ENCODE measurements around the gene ZBP1.
"Not testable (repeated sequence)": the region's sequence is repeated elsewhere in the genome, so short reads cannot be mapped to it uniquely, and the experiment has no call there.

Gene ZBP1

DNA sequence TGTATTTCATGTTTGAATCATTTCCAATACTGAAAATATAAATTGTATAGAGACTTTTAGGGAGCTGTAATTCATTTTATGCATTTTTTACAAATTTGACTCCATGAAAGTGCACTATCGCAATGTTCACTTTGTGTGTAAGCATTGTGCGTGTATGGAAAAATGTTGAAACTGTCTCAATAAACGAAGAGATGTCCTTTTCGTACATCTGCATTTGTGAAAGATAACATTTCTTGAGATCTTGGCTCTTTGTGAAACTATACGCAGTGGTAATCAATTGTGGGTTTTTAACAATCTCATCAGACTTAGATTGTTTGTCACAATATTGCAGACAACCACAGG, 18.6 kb upstream of the ZBP1 start:
- no peak for DNase-seq (ENCODE audit: low read depth)

- no peak for DNase-seq (ENCODE audit: low read depth)
Measured at GRCh38 chr20:57638173-57638894, 18.1 kb upstream of the ZBP1 start.

- DNase-seq (ENCODE audit: low read depth) = no peak
Measured at GRCh38 chr20:57633945-57634491, 13.8 kb upstream of the ZBP1 start.

GRCh38 chr20:57632286-57632685, 12.1 kb upstream of the ZBP1 start:
- no peak for DNase-seq (ENCODE audit: low read depth)

DNA sequence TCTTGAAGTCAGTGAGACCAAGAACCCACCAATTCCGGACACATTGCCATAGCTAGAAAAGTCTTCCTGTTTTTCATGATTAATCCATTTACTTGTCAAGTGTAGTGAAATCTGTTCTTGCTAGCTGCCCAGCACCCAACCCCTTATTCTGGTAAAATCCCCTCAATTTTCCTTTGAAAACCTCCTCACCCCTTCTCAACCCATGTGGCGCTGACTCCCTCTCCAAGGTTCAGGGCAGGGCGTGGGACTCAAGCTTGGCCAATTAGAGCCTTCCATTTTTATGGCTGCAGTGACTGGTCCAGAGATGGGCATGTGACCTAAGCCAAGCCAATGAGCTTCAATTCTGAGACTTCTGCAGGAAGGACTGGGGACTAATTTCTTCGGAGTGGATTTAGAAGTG, 9.8 kb upstream of the ZBP1 start:
- DNase-seq (ENCODE audit: low read depth) = no peak

- not testable (repeated sequence) for DNase-seq (ENCODE audit: low read depth)
Measured at GRCh38 chr20:57629491-57629901, 9.3 kb upstream of the ZBP1 start.

GRCh38 chr20:57628962-57629308, 8.7 kb upstream of the ZBP1 start:
- not testable (repeated sequence) for DNase-seq (ENCODE audit: low read depth)

DNA sequence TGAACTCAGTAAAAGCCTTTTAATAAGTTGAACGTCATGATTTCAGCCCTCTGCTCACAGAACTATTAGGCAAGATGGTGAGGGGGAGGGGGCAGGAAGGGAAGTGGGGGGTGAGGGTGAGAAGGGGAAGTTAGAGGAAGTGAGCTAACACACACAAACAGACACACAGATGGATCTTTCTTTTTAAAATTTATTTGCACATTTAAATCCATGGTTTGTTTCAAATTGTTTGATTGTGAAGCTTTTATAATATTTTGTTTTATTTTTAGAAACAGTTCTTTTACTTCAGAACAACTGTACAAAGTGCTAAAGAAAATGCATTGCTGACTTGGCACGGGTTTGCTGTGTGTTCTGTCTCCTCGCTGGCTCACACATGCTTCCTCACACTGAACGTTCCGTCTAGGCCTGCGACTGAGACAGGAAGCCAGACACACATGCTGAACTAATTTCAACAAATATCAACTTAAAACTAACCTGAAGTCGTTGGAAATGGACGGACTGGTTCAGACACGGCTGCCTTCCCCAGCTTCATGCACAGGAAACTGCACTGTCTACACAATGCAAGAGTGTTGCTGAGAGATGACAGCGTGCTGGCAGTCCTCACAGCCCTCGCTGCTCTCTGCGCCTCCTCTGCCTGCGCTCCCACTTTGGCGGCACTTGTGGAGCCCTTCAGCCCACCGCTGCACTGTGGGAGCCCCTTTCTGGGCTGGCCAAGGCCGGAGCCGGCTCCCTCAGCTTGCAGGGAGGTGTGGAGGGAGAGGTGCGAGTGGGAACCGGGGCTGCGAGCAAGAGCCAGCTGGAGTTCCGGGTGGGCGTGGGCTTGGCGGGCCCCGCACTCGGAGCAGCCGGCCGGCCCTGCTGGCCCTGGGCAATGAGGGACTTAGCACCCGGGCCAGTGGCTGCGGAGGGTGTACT, 8.1 kb upstream of the ZBP1 start:
- no peak for DNase-seq (ENCODE audit: low read depth)

DNA sequence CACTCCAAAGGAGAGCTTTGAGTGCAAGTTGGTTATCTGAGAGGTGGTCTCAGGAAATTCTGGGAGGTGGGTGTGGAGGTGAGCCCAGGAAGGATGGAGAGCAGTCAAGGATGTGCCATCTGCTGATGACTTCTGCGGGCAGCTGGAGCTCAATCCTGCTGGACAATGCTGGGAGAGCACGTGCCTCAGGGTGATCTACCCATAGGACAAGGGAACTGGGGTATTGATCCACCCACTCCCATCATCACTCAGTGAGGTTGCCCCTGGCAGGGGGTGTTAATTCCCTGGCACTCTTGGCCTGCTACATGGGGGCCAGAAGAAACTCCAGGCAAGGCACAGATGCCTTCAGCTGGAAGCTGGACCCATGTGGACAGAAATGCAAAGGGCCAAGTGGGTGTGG, 7.1 kb upstream of the ZBP1 start:
- no peak for DNase-seq (ENCODE audit: low read depth)

DNA sequence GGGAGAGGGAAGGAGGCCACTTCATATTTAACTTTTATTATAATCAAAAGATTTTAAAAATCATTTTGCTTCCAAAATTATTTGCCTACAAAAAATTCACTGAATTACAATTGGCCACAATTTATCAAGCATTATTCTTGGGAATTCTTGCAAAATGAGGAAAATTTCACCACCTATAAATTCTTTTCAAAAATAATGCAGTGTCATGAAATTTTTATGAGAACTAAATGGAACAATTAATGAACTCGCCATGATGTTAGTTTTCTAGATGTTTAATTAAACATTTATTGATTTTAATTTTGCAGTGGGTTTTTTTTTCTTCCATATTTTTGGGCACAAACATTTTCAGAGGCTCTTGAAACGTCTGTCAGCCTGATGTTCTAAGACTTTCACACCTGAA, 5.8 kb upstream of the ZBP1 start:
- DNase-seq (ENCODE audit: low read depth) = no peak

- DNase-seq (ENCODE audit: low read depth) = no peak
Measured at GRCh38 chr20:57625181-57625958, 5.1 kb upstream of the ZBP1 start.

GRCh38 chr20:57624124-57624523, 3.9 kb upstream of the ZBP1 start:
- no peak for DNase-seq (ENCODE audit: low read depth)

DNA sequence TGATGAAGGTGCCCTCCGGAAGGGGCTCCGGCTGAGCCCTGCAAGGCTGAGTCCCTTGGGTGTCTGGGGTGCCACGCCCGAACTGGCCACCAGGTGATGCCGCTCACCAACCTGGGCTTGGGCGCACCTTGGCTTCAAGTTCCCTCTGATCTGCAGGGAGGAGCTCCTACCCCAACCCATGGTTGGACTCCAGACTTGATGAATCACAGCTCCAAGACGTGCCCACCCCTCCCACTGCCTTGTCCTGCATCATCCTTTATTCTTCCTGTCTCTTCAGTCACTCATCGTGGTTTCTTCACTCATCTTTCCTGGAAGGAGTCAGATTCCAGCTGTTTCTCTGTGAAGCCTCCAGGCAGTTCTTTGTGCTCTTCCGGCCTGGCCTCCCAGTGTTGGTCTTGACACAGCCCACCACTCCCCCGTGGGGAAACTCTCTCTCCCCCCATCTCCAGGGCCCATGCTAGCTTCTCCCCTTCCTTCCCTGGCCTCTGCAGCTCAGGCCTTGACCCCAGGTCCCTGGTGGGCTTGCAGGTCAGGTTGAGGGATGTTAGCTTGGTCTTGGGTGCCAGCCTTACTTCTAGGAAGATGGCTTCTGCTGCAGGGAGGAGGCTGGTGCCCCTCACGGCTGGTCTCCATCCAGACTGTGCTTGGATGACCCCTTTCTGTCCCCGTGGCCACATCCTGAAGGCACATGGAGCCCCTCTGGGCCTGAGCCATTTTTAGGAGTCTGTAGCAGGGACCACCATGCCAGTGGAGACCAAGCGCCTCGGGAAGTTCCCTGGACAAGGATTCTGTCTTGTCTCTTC, 2.6 kb upstream of the ZBP1 start:
- peak; percentile 54 for DNase-seq (ENCODE audit: low read depth)

GRCh38 chr20:57622201-57622570, 2.0 kb upstream of the ZBP1 start:
- DNase-seq (ENCODE audit: low read depth) = no peak

GRCh38 chr20:57621421-57622200, 1.4 kb upstream of the ZBP1 start:
- no peak for DNase-seq (ENCODE audit: low read depth)

DNA sequence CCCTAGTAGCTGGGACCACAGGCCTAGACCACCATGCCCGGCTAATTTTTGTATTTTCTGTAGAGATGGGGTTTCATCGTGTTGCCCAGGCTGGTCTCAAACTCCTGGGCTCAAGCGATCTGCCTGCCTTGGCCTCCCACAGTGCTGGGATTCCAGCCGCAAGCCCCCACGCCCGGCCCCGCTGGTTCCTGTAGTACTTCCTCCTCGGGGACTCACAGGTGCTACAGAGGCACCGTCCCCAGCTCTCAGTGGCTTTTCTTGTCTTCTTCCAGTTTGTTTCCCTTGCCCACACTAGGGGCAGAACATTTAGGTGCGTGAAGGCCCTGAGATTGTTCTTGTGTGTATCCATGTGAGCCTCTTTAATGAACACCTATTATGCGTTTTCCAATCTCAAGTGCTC, 773 bp upstream of the ZBP1 start:
- DNase-seq (ENCODE audit: low read depth) = no peak

GRCh38 chr20:57619051-57619831, 985 bp downstream of the ZBP1 start:
- peak; percentile 34 for DNase-seq (ENCODE audit: low read depth)

DNA sequence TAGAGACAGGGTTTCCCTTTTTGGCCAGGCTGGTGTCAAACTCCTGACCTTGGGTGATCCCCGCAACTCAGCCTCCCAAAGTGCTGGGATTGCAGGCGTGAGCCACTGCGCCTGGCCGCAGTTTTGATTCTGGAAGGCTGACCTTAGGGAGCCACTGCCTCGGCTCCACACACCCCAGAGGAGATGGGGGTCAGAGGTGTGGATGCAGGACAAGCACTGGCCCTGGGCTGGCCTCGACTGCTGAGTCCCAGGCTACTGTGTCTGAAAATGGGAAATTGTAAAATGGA, 1.5 kb downstream of the ZBP1 start:
- DNase-seq (ENCODE audit: low read depth) = no peak

GRCh38 chr20:57618091-57618763, 2.0 kb downstream of the ZBP1 start:
- peak; percentile 28 for DNase-seq (ENCODE audit: low read depth)
